PC-3 (cell line): ENCODE data around the gene SDF2L1. TPM values are rescaled to one million over a fixed set of nuclear protein-coding genes. Genes with fewer than 3 reads are reported as not detected.

Source experiments
- ATAC-seq: fragments of 200-7000 bp; cut with Tn5 transposase; 2 replicates; pipeline ENCODE4 v1.9.1; 2020; ENCODE audit warnings: mild to moderate bottlenecking, moderate library complexity
- Bru-seq: library from RNA; stranded (reverse); fragments of 400-500 nt; gene quantifications from one replicate; lab custom pipeline; 2021; lab: Mats Ljungman, UMichigan
- BruChase-seq, 2 experiments: library from RNA; stranded (reverse); fragments of 400-500 nt; gene quantifications; one replicate each; lab custom pipeline; 2021; lab: Mats Ljungman, UMichigan
- BruUV-seq: library from RNA; stranded (reverse); fragments of 400-500 nt; replicated peaks from 2 replicates; lab custom pipeline; 2021; lab: Mats Ljungman, UMichigan
- CTCF ChIA-PET: fragments of 300-600 bp; sonication (Branson Sonifier 250); formaldehyde crosslinking; loops from one replicate; lab custom pipeline; 2022; ENCODE audit warnings: antibody characterized with exemption; lab: Charles Lee
- POLR2A ChIA-PET: fragments of 300-600 bp; sonication (Branson Sonifier 250); formaldehyde crosslinking; loops from one replicate; lab custom pipeline; 2022; ENCODE audit warnings: antibody characterized with exemption; ENCODE audit not compliant: unreplicated experiment; lab: Charles Lee
- DNase-seq: peaks from one replicate; pipeline ENCODE4 v3.0.0-alpha.2; 2015
- H2AFZ ChIP-seq: fragments of 300-600 bp; sonication (generic); 2 replicates; pipeline ENCODE4 v1.6.0; 2016; ENCODE audit warnings: antibody characterized with exemption, low read length
- H3F3A ChIP-seq: fragments of 300-600 bp; sonication (generic); one replicate; pipeline ENCODE4 v1.6.0; 2017; ENCODE audit warnings: antibody characterized with exemption, low read length, control low read depth, mild to moderate bottlenecking; ENCODE audit not compliant: unreplicated experiment
- H3K27ac ChIP-seq: fragments of 300-600 bp; sonication (generic); 2 replicates; pipeline ENCODE4 v1.5.1; 2016; ENCODE audit warnings: mild to moderate bottlenecking, low read length
- H3K27me3 ChIP-seq: fragments of 300-600 bp; sonication (generic); 2 replicates; pipeline ENCODE4 v1.6.1; 2016; ENCODE audit warnings: low read length, mixed read lengths
- H3K36me3 ChIP-seq: fragments of 300-600 bp; sonication (generic); 2 replicates; pipeline ENCODE4 v1.6.1; 2016; ENCODE audit warnings: low read depth, mixed run types, low read length, mixed read lengths
- H3K4me1 ChIP-seq: fragments of 300-600 bp; sonication (generic); 2 replicates; pipeline ENCODE4 v1.5.1; 2016; ENCODE audit warnings: low read length; ENCODE audit not compliant: insufficient read depth
- H3K4me2 ChIP-seq: fragments of 300-600 bp; sonication (generic); 2 replicates; pipeline ENCODE4 v1.6.0; 2016; ENCODE audit warnings: low read length
- H3K4me3 ChIP-seq: fragments of 300-600 bp; sonication (generic); 2 replicates; pipeline ENCODE4 v1.5.1; 2016; ENCODE audit warnings: mild to moderate bottlenecking, low read length, mixed read lengths
- H3K79me2 ChIP-seq: fragments of 300-600 bp; sonication (generic); 2 replicates; pipeline ENCODE4 v1.6.1; 2017; ENCODE audit warnings: low read length, mixed read lengths
- H3K9ac ChIP-seq: fragments of 300-600 bp; sonication (generic); 2 replicates; pipeline ENCODE4 v1.6.0; 2016; ENCODE audit warnings: mild to moderate bottlenecking, low read length
- H3K9me2 ChIP-seq: fragments of 300-600 bp; sonication (generic); replicated peaks from 2 replicates; pipeline ENCODE4 v1.6.1; 2016; ENCODE audit warnings: mixed run types, low read length, mixed read lengths
- H3K9me3 ChIP-seq: fragments of 300-600 bp; sonication (generic); 2 replicates; pipeline ENCODE4 v1.6.1; 2016; ENCODE audit warnings: low read length, mixed read lengths
- H4K20me1 ChIP-seq: fragments of 300-600 bp; sonication (generic); 2 replicates; pipeline ENCODE4 v1.6.1; 2016; ENCODE audit warnings: low read length, mixed read lengths
- CTCF ChIP-seq: fragments of 300-600 bp; sonication (generic); conservative IDR thresholded peaks from 2 replicates; pipeline ENCODE4 v1.5.1; 2017; ENCODE audit warnings: antibody characterized with exemption, low read depth, mild to moderate bottlenecking, low read length
- EZH2 ChIP-seq: fragments of 300-600 bp; sonication (generic); IDR thresholded peaks from one replicate; pipeline ENCODE4 v1.6.1; 2017; ENCODE audit warnings: antibody characterized with exemption, mild to moderate bottlenecking, low read length; ENCODE audit not compliant: unreplicated experiment
- EZH2phosphoT487 ChIP-seq: fragments of 300-600 bp; sonication (generic); IDR thresholded peaks from 2 replicates; pipeline ENCODE4 v1.6.1; 2018; ENCODE audit warnings: mild to moderate bottlenecking, antibody characterized with exemption, low read length, borderline replicate concordance
- intact Hi-C: fragments of 100-400 bp; cut with micrococcal nuclease; formaldehyde crosslinking; loops from 2 replicates; pipeline ENCODE4 v1.9.0; 2023
- long read RNA-seq: library from polyadenylated mRNA; unstranded; transcript quantifications from one replicate; pipeline ENCODE4 v2.0.0, GENCODE V29; 2021; ENCODE audit not compliant: unreplicated experiment
- total RNA-seq: library from RNA; depleted of rRNA; stranded (reverse); fragments of >200 nt; gene quantifications from 2 replicates; pipeline ENCODE4 v1.2.3, GENCODE V29; 2014; rRNA removed

SDF2L1 gene, protein sequence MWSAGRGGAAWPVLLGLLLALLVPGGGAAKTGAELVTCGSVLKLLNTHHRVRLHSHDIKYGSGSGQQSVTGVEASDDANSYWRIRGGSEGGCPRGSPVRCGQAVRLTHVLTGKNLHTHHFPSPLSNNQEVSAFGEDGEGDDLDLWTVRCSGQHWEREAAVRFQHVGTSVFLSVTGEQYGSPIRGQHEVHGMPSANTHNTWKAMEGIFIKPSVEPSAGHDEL
- total RNA-seq (180 and 214 TPM in 2 replicates), Bru-seq, nascent RNA (percentile 98 among the genes with signal in this experiment), BruChase-seq, experiment 1, labeled RNA remaining after a 6-hour chase (percentile 92 among the genes with signal in this experiment), BruChase-seq, experiment 2, labeled RNA remaining after a 2-hour chase (percentile 94 among the genes with signal in this experiment)
- long read RNA-seq, transcript SDF2L1-201 (3 exons, 865 nt), result major isoform, 201 of 241 reads
- long read RNA-seq, partial matches to known transcripts, result 4 of 241 reads
- long read RNA-seq, other reads (novel, unspliced or antisense), result 34 of 241 reads

GRCh38 chr22:21641789-21642583 is at the start of gene SDF2L1:
TSS of gene SDF2L1 (plus strand) at chr22:21642302. CDS start at chr22:21642337, 35 bp downstream.
- Histone ChIP-seq H3K36me3 (no peaks in the 10 kb centered on the region), H2AFZ (peak within 1 kb of the TSS; percentile 96), H3K4me2 (peak within 1 kb of the TSS; percentile 100), H3F3A (no peaks in the 10 kb centered on the region), H3K9me2 (no peaks in the 10 kb centered on the region), H3K4me1 (peaks cover 15% of the 10 kb centered on the region), H3K27me3 (no peaks in the 10 kb centered on the region), H3K4me3 (peak within 1 kb of the TSS; percentile 88), H4K20me1 (peaks cover 6% of the 10 kb centered on the region; the same call in 1 of the 2 replicates), H3K9ac (peak within 1 kb of the TSS; percentile 97), H3K27ac (peak within 1 kb of the TSS; percentile 67), H3K9me3 (no peaks in the 10 kb centered on the region), H3K79me2 (peaks cover 19% of the 10 kb centered on the region)
- TF ChIP-seq EZH2, result no peak
- no peak for TF ChIP-seq CTCF
- TF ChIP-seq EZH2phosphoT487, result no peak
- DNase-seq (peak; percentile 97), ATAC-seq (peak; percentile 89)
- POLR2A ChIA-PET, result interaction anchor here (0.5 to 1.0 kb wide), 5 partner anchors 13 to 1619 kb away, joined by 3 to 10 read pairs (median 5); partner anchors contain the start of gene YDJC
- intact Hi-C loops, result no loop called here
- CTCF ChIA-PET, result interaction anchor here (2.1 kb wide), 1 partner anchor 13 kb away, joined by 15 read pairs; the partner anchor contains the start of gene YDJC
- no TSS peak for BruUV-seq

DNA sequence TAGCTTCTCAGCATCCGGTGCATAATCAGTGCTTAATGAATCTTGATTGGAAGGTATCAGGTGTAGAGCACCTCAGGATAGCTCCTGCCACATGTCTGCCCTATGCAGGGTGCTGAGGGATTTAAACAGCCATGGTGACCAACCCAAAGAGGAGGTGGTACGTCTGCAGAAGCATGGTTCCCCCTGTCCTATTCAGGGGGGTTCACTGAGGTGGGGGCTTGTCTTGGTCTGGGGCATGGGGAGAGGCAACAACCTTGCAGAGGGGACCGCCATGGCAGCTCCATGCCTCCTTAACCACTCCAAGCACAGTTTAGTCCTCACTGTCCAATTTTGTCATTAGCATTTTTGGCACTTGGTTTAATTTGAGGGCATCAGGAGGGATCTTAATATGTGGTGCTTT is 49.7 kb upstream of the SDF2L1 start:
- intact Hi-C loops, result no loop called here
- H2AFZ ChIP-seq, result no peak overlapping the region
- peaks cover 47% of the 10 kb centered on the region; the same call in 1 of the 2 replicates for H4K20me1 ChIP-seq
- BruUV-seq, result no TSS peak
- no peaks in the 10 kb centered on the region for H3K9me3 ChIP-seq
- no peaks in the 10 kb centered on the region for H3K9me2 ChIP-seq
- peaks cover 19% of the 10 kb centered on the region for H3K36me3 ChIP-seq
- no peak overlapping the region for H3K9ac ChIP-seq
- CTCF ChIA-PET, result no interaction called here
- TF ChIP-seq CTCF (no peak), EZH2phosphoT487 (no peak), EZH2 (no peak)
- no peak overlapping the region for H3K4me2 ChIP-seq
- H3K79me2 ChIP-seq, result peaks cover 95% of the 10 kb centered on the region
- no peak for ATAC-seq
- peaks cover 5% of the 10 kb centered on the region; the same call in 1 of the 2 replicates for H3K4me1 ChIP-seq
- POLR2A ChIA-PET, result no interaction called here
- no peaks in the 10 kb centered on the region for H3K27me3 ChIP-seq
- no peak overlapping the region for H3K27ac ChIP-seq
- no peak for DNase-seq
- H3K4me3 ChIP-seq, result no peak overlapping the region
- no peaks in the 10 kb centered on the region for H3F3A ChIP-seq
